Hematopoietic multipotent progenitor cell treated with erythropoietin and hydrocortisone succinate and interleukin-3 and kit ligand, for 15 days (in vitro differentiated cells): ENCODE data around the gene PLEK.
A peak's percentile ranks its signal among the peaks of the same experiment; 100 is the strongest.
"Not testable (repeated sequence)": the region's sequence is repeated elsewhere in the genome, so short reads cannot be mapped to it uniquely, and the experiment has no call there.

ENCODE experiments used
- DNase-seq: peaks from one replicate; pipeline ENCODE4 v3.0.0-alpha.2; 2015; ENCODE audit warnings: low spot score

Gene PLEK

DNA sequence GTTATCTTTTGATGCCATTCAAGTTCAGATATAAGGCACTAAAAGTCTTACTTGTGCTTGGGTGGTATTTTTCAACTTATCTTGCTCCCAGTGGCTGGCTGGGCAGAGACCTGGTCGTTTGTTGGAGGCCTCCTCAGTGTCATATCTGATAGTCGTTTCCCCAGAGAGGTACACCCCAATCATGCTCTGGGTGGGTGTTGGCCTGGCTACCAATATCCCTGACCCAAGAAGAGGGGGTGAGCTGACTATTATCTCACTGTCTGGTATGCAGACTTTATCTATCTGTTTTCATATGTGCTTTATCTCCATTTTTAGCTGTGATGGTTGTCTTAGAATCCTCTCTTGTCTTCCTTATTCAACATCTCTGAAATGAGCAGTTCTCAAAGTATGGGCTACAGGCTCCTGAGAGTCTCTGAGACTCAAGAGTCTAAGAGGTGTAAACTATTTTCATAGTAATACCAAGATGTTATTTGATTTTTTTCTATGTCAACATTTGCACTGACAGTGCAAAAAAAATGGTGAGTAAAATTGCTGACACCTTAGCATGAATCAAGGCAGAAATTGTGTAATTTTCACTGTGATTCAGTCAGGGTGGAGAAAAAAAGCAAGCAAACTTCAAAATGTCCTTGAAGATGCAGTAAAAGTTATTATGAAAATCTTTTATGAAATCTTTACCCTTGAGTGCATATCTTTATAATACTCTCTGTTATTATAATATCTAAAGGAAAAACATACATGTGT is 12.3 kb upstream of the PLEK start:
- peak; percentile 52 for DNase-seq

DNA sequence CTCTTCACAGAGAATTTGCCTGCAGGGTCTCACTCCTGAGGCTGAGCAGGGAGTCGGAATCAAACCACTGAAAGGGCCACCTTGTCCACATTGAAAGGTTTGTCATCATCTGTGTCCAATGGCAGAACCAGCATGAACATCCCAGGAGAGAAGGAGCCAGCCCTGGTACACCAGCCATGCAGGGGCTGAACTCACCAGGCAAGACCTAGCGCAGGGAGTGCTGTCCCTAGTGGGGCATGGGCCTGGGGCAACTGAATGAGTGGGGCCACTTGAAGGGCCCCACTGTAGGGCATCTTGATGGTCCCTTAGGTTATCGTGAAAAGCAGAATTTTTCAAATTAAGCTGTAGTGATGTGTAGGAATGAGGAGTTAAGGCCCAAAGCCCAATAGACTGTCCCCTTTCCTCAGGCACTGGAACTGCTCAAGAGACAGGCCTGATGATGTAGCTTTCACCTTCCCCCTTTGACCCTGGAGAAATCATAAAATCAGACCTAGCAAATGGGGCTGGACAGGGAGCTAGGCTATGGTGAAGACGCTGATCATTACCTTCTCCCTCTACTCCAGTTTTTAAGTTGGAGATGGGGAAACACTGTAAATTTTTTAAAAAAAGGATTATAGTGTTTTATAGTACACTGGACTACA is 8.4 kb upstream of the PLEK start:
- DNase-seq: no peak

DNA sequence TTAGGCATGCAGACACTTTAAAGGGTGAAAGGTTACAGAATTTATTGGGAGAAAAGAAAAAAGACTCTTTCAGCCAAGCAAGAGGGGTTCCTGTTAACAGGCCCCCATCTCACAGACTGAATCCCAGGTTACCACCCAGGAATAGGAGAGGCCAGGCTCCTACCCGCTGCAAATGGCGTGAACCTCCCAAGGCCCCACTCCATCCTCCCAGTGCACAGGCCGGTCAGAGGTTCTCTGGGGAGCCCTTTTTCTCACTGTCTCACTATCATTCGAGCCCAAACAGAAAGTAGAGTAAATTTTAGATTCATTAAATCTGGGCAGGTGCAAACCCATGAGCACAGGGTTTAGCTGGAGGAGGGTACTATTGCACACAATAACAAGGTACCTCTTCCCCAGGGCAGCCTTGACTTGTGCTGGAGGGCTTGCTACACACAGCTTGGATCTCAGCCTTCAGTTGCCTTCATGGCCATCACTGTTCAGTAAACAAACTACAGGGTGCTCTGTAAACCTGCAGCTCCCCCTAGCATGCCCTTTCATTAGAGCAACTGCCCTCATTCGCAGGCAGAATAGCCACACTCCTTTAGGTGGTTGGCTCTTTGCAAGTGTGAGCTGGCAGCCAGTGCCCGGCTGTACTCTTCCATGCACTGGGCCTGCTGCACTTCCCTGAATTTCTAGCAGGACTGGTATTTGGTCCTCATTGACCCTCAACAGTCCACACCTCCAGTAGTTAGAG is 7.3 kb upstream of the PLEK start:
- peak; percentile 72 for DNase-seq

DNA sequence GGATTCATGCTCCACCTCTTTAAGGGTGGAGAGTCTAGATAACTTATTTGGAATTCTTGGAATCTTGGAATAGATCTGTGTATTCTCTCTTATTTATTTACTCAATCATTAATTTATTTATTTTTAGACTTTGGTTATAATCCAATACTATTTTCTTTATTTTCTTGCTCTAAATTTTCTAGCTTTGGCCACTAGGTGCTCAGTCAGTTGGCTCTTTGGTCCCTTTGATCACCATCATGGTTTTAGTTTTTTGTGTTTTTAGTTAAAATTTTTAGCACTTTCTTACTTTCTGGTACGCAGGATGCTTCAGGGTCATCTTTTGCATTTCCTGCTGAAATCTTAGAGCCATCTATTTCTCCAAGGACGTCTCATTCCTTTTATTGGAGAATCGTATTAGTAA is 5.2 kb upstream of the PLEK start:
- DNase-seq: no peak

DNA sequence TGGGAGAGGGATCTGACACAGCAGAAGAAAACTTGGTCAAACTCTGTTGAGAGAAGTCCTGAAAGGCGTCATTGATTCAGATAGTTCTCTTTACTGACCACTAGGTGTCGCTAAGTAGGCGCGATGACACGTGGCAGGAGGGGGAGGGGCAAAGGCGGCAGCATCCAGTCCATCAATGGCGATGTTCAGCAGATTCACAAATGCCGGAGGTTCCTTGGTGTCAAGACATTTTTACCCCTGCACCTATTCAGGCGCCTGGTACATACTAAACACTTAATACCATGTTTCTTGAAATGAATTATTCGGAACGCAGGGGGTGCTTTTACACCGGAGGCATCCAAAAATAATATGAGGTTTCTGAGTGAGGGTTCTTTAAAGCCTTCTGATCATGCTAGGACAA is 3.0 kb upstream of the PLEK start:
- DNase-seq: peak; percentile 91

DNA sequence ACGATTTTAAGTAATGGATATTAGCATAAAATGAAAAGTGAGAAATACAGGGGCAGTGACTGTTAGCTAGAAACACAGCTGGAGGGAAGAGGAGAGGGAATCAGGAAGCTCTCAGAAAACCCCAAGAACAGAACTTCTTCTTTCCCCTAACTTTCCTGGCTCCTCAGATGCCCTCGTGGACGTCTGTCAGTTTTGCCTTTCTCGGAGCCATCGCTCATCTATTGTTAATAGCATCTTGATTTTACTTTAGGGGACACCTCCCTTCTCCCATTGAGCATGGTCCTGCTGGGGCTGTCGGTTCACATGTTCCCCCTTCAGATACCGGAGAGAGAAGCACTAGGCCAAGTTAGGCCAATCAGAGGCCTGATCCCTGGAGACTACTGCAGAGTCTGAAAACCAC is 2.3 kb upstream of the PLEK start:
- DNase-seq: no peak

DNA sequence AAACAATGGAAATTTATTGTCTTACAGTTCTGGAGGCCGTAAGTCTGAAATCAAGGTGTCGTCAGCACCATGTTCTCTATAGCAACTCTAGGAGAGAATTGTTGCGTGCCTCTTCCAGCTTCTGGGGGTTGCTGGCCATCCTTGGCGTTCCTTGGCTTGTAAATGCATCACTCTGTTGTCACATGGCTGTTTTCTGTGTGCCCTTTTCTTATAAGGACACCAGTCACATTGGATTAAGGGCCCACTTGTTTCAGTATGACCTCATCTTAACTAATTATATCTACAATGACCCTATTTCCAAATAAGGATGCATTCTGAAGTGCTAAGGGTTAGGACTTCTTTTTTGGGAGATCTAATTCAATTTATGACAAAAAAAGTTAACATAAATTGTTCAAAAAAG is 1.4 kb upstream of the PLEK start:
- DNase-seq: no peak

DNA sequence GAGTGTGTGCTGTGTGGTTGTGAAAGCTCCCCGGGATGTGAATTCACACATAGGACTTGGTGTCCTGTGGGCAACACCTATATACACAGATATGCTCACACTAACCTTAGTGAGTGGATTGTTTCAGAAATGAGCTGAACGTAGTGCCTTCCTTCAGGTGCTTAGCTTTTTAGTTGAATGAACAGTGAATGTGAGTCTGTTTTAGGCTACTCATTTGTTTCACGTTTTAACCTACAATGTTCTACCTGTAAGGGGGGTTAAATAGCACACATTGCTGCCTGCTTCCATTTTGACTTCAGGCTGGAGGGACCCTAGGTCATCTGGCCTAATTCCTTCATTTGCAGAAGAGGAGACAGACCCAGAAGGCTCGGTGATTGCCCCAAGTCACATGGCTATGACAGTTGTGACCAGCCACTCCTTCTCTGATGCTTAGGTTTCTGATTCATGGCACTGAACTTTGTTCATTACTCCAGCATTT is 1.0 kb downstream of the PLEK start:
- DNase-seq: no peak

DNA sequence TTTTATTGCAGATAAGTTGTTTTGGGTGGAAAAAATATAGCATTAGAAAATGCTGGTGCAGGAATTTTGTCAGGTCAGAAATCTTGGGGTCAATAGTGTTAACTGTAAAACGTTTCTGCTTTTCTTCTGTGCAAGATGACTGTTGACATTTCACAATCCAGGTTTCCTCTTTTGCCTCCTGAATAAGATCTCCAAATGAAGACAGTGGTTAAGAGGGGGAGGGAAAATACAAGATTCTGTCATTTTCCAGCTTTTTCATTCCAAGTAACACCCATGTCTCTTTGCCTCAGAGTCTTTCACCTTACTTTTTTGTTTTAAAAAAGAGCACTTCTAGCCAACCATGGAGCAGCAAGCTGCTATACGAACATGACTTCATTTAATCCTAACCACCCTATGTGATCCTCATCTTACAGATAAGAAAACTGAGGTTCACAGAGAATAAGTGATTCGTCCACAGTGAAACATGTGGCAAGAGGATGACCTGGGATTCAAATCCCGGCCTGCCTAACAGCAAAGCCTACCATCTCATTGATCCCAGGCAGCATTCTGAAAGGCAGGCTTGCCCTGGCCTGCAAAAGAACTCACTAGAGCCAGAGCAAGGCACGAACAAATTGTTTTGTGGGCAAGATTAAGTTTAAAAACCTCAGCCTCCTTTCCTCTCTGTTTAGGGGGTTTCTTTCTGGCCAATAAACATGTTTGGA is 3.0 kb downstream of the PLEK start:
- no peak for DNase-seq

DNA sequence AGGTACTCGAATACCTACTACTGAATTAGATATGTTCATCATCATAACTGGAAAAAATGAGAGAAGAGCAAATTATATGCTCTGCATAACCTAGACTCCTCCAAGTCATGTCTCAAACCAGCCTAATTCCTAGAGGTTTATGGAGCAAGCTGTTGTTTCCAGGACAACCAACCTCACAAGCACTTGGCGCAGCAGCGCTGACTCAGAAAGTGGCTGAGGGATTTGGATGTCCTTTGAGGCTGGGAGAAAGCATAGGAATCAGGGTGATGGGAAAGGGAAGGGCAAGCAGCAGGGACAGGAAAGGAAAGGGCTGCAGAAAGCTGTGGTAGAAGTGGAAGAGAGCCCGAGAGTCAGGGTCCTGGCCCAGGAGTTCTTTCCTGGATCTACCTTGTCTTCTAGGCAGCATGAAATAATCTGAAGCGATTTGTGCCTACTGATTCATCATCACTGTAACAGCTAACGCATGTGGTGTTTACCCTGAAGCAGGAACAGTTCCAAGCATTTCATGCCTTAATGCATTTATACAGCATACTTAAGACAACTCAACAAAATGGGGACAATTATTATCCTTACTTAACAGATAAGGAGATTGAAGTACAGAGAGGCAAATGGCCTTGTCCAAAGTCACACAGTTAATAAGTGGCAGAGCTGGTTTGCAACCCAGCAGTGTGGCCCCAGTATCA is 3.7 kb downstream of the PLEK start:
- no peak for DNase-seq

DNA sequence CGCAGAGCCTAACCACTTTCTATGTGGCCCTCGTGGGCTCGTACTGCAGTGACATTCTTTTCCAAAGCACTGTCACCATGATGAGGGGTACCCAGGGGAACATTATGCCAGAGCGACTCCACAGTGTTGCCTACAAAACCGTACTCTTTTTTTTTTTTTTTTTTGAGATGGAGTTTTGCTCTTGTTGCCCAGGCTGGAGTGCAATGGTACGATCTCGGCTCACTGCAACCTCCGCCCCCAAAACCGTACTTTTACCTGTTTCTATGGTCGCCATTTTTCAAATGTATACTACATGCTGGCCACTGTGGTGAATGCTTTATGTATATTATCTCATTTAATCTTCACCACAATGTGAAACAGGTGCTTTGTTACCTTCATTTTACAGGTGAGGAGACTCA is 4.3 kb downstream of the PLEK start:
- DNase-seq: no peak

DNA sequence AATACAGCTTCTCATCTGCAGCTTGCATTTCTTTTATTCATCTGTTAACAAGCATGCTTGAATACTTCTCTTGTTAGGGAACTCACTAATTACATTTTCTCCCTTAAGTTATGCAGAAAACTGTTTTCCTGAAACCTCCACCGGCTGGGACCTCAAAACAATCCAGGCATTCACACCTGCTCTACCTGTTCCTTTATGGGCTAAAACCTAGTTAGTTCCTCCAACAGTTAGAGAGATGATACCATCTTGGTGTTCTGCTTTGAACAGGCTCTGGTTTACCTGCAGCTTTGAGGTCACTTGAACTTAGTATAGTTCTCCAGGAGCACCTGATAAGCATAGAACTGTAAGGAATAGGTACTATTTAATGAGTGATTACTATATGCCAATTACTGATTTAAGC is 6.1 kb downstream of the PLEK start:
- no peak for DNase-seq

DNA sequence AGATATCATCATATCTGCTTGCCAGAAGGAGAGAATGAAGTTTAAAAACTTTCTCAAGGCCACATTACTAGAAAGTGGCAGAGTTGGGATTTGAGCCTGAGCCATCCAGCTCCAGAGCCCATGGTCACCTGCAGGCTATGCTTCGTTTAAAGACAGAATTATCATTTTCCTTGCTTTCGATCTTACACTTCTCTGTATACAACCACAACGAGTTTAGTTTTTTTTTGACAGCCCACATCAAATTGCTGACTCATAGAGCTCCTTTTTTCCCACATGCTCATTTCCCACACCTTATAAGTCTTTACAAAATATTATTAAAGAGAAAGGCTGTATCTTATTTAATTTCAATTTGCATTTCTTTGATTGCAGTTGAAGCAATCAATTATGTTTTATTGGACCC is 6.5 kb downstream of the PLEK start:
- no peak for DNase-seq

DNA sequence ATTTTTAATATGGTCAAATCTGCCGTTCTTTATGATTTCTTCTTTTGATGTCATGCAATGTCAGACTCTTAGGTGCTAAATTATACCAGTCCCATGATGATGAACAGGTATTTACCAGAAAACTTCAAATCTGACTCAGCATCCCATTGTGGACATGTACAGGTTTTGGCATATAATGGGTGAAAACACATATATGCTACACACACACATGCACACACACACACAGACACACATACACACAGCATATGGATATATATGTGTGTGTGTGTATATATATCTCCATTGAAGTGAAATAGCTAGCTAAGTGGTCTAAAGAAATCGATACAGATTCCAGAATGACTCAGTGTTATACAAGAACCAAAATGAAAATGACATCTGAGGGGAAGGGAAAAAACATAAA is 7.4 kb downstream of the PLEK start:
- no peak for DNase-seq

DNA sequence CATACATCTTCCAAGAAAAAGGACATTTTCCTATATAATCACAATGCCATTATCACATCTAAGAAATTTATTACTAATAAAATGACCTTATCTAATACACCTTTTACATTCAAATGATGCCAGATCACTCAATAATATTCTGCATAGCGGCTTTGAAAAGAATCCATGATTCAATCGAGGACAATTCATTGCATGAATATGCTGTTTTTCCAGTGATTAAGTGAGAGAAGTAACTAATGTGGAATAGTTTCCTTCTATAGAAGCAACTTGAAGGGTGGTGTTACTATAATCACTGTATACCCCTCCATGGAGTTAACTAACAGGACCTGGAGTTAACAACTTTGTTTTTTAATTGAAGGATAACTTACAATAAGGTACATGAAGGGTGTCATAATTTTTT is 9.1 kb downstream of the PLEK start:
- no peak for DNase-seq

DNA sequence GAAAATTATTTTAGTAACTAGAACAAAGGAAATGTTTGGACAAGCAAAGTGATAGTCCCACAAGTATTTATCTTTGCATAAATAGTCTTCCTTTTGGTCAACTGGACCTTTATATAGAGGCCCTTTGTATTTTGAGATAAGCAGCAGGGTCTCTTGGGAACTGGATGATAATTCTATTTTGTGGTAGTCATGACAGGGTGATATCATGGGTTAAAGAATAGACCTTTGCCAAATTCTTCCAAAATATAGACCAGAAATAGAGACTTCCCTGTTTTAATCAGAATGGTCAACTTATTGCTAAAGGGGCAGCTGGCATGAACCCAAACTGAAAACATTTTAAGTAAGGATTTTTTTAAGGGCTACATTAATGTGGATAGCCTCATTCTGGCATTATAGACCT is 10.5 kb downstream of the PLEK start:
- no peak for DNase-seq

DNA sequence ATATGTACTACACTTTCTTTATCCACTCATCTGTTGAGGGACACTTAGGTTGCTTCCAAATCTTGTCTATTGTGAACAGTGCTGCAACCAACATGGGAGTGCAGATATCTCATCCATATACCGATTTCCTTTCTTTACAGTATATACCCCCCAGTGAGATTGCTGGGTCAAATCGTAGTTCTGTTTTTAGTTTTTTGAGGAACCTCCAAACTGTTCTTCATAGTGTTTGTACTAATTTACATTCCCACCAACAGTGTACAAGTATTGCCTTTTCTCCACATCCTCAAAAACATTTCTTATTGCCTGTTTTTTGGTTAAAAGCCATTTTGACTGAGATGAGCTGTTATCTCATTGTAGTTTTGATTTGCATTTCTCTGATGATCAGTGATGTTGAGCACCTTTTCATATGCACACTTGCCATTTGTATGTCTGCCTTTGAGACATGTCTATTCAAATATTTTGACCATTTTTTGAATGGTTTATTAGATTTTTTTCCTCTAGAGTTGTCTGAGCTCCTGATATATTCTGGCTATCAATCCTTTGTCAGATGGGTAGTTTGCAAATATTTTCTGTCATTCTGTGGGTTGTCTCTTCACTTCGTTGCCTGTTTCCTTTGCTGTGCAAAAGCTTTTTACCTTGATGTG is 12.2 kb downstream of the PLEK start:
- no peak for DNase-seq

DNA sequence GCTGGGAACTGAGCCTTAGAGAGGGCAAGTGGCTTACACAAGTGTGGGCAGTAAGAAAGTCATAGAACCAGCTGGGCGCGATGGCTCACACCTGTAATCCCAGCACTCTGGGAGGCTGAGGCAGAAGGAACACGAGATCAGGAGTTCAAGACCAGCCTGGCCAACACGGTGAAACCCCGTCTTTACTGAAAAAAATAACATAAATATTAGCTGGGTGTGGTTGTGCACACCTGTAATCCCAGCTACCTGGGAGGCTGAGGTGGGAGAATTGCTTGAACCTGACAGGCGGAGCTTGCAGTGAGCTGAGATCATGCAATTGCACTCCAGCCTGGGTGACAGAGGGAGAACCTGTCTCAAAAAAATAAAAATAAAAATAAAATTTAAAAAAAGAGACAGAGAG is 13.7 kb downstream of the PLEK start:
- DNase-seq: not testable (repeated sequence)

DNA sequence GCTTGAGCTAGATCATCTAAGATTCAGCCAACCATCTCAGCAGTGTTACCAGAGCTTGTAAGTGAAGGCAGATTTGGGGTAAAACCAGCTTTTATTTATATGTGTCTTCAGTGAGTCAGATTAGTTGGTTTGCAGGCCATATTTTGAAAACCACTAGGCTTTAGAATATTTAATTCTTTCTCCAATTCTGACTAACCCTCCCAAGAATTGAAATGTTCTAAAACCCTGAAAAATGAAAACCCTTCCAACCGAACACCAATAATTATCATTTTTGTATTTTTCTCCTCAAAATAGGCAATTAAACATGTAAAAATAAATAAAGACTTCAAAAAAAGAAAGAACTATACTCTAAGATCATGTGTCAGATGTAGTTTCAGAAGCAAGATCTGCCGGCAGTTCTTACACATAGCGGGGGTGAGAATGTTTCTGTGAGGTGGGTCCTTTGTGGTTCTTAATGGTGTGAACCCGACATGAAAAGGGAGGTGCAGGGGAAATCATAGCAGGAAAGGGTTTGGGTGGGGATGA is 14.2 kb downstream of the PLEK start:
- no peak for DNase-seq

DNA sequence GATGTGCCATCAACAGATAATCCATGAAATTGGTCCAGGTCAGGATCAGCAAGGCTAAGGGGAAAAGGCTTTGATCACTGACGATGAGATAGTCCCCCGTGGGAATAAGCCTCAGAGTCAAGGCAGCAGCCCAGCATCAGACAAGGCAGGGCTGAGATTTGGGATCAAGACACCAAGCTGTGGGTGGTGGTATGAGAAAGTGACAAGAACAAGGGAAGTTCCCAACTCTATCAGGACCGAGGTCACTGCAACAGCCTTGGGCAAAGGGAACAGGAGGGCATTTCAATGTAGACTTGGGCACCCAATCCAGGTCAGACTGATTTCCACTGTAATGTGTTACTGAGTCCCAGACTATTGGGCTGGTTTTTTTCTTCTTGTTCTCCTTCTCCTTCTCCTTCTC is 18.7 kb downstream of the PLEK start:
- no peak for DNase-seq

DNA sequence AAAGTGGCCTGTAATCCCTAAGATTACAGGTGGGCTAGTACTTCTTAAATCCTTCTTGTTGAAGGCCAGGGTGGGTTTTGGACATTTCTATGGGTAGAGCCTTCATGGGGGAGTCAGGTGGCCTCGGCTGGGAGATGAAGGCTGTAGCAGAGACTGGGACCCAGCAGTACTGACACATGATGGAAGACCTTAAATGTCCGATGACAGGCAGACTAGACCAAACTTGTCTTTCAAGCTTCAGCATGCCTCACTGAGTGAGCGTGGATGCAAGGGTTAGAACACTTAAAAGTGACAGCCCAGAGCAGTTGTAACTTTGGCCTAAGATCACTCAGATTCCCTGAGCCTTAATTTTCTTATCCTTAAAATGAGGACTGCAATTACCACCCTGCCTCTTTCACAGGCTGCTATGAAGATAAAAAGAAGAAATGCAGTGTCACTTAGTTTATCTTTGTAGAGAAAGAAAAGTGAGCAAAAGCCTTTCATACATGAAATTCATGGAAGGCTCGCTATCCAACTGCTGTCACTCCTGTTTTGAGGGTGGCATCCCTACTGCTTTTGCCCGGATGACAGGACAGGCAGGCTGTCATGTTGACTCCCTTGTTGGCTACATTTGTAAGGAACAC is 19.5 kb downstream of the PLEK start:
- no peak for DNase-seq
